NCI-H2081 (cell line): ENCODE results near the gene FMN1.
"Not testable (repeated sequence)": the region's sequence is repeated elsewhere in the genome, so short reads cannot be mapped to it uniquely, and the experiment has no call there.

ENCODE experiments used
- DNase-seq, 2 experiments: peaks; one replicate each; lab custom pipeline; 2025; lab: John Stamatoyannopoulos, UW

FMN1 gene

DNA sequence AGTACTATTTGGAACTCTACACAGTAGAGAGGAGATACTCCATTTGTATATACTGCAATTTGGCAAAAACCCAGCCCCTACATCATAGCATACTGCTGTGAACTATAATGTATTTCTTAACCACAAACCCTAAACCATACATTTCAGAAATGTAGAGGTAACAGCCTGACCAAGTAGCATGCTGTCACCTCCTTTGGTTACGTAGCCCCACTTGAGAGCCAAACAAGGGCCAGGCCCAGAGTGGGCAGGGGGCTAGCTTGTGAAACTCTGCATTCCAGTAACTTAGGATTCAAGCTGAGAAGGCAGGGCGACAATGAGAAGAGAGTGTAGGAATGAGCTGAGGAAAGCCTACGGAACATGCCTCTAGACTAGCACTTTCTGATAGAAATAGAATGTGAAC lies 340.9 kb downstream of the FMN1 start:
- DNase-seq = no peak

DNA sequence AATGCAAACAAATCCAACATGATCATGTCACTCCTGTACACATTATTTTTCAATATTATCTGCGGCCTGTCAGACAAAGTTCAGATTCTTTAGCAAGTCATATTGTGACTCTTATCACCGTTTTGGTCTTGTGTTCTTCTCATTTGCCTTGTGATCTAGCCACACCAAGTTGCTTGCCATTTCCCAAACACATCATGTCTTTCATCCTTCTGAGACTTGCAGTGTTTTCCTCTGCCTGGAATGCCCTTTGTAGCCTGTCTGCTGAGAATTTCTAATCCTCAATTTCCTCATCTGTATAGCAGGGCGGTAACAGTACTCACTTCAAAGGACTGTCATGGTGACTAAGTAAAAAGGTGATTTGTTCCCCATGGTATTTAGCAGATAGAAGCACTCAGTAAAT lies 341.7 kb downstream of the FMN1 start:
- no peak for DNase-seq

DNA sequence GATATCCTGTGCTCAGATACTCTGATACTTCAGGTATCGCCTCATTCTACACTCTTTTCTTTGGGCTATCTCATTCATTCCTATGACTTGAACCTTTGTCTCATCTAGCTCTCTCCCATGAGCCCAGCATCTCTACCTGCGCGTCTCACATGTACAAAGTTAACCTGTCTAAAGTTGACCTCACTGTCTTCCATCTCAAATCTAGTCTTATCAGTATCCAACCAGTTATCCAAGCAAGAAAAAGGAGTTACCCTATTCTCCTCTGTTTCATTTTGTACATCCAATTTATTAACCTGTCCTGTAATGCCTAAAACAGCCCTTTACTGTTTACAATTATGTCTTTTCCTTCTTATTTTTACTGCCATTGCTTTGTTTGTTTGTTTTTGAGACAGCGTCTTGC lies 342.5 kb downstream of the FMN1 start:
- DNase-seq = no peak

DNA sequence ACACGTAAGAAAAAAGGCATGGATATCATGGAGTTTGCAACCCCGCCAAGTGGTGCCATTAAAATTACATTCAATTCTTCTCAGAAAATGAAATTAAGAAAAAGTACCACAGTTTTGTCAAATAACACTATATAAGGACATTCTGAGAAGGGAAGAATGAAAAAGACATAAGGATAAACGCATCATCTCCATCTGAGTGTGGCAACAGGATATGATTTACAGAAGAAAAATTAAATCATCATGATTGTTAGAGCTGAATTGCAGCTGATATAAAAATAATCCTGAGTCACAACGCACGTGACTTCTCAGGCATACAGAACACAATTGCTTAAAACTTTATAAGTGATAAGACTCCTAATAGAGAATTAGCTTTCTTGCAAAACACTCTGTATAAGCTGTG lies 342.9 kb downstream of the FMN1 start:
- no peak for DNase-seq

DNA sequence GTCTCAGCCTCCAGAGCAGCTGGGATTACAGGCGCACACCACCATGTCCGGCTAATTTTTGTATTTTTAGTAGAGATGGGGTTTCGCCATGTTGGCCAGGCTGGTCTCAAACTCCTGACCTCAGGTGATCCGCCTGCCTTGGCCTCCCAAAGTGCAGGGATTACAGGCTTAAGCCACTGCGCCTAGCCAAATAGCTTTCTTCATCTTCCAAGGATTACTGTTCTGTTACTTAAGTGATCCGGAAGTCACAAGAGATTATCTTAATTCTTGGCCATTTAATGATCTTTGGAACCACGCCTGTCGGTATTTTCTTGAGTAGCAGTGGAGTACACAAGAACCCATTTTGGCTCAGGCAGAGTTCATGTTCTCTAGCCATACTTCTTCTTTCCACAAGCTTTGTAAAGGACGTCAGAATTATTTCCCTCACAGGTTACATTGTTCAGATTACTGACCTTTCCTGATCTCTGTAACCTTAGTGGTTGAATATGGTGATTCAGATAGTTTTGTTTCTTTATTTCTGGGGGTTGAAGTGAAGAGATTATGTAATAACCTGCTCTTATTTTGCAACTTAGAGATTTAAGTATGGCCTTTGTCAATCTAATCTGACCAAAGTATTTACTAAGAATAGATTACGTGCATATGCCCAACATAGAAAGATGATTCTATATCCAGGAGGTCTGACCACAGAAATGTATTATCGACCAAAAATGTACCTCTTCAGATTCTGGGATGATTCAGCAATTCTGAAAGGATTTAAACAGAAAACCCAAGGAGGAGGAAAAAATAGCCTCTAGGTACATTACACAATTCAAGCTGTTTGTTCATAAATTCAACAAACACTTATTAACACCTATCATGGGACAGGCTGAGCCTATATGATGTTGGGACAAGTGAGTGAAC lies 344.5 kb downstream of the FMN1 start:
- no peak for DNase-seq

DNA sequence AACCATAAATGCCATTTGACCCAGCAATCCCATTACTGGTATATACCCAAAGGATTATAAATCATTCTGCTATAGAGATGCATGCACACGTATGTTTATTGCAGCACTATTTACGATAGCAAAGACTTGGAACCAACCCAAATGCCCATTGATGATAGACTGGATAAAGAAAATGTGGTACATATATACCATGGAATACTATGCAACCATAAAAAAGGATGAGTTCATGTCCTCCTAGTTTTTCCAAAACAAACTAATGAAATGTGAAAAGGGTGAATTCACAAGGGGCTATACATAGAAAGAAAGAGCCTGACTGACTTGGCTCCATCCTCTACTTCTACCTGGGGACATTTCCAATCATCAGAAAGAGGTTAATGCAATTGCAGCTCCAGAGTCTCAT lies 347.8 kb downstream of the FMN1 start:
- not testable (repeated sequence) for DNase-seq

DNA sequence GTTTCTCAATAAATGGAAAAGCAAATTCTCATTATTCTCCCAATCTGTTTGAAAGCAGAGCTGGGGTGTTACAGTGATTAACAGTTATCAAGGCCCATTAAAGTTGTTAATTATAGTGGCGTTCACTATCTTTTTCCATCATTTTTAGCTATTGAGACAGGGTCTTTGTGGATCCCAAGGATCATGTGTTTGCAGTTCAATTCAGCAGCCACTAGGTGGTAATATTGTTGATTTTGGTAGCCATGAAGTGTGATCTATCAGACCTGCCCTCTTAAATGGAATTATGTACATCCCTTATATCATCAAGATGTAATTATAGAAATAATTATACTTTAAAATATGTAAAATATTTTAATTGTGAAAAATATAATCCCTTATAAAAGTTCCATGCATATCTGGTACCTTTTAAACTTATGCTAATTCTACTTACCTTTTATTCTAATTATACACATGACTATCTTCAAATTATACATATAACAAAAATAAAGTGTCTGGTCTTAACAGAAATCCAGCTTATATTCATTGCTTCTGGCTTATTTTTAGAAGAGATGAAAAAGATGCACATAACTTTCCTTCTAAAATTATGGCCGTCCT lies 350.3 kb downstream of the FMN1 start:
- peak; percentile 31 to 57 for DNase-seq

DNA sequence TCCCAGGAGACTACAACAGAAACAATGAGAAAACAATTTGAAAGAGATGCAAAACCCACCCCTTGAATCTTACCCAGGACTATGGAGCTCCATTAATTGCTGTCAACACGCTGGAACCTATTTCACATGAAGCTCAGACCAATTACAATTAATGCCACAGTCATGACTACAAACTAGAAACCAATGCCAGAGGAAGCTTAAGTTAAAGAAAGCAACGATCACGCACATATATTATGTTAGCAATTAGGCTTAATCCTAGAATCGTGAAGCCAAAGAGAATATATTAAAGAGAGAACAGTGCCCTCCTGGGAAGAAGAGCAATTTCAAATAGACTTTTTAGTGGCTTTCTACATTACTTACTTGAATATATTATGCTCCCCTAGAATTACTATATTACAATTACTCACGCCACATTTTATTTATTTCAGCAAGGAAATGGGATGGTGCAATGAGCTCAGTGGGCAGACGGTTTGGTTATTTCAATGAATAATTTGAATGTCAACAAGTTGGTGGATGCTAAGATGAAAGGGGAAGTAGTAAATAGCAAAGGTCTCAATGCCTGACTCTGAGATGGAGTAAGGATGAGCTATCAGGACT lies 351.2 kb downstream of the FMN1 start:
- DNase-seq = peak; percentile 38 to 84

DNA sequence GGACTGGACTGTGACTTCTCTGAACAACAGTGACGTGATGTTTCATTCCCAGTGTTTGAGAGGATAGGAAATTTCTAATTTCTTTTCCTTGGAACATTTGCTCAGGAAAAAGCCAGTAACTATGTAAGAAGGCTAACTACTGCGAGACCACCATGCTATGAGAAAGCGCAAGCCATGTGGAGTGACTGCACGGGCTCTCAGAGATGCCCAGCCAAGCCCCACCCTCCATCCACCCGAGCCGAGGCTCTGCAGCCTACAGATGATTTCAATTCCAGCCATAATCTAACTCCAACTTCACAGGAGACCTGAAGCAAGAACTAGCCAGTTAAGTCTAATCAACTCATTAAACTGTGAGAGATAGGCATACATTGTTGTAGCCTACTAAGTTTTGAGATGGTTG lies 352.4 kb downstream of the FMN1 start:
- no peak for DNase-seq

DNA sequence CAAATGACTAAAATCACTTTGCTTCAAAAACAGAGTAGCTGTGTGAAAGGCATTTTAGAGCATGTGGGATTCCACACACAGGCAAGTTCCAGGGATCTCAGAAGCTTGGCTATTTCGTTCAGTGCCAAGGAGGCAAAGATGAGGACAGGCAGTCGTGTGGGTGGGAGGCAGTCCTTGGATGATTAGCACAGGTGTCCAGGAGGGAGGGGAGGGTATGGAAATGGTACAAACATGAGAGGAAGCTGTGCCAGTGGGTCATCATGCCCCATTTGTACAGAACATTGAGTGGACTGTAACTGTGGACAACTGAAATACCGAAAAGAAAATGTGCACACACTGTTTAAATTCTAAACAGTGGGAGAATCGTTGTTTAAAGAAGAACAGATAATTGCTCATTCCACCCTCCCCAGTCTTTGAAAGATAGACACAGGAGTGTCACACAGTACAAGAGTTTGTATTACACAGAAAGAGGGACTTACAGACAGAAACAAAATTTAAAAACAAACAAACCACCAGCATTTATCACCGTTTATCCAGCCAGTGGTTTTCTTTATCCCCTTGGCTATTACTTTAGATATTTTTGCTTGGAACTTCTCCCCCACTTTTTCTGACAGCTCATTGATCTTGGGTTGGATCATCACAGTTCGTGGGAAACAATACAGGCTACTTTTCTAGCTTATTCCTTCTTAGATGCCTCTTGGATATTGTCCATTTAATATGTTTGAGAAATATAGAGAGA lies 353.8 kb downstream of the FMN1 start:
- no peak for DNase-seq

DNA sequence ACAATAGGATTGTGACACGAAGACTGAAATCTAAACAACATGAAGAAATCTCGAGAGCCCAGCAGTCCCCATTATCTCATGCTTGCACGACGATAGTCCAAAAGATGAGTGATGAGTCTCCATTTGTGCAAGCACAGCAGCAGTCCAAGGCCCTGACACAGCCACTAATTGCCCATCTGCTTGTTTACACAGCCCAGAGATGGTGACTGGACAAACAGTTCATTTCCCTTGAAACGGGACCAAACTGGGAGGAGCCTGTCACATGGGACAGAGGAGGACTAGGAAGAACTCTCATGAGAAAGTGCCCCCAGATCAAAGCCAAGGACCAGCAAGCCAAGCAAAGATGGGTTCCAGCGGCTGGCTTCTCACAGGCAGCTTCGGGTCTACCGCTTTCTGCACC lies 355.7 kb downstream of the FMN1 start:
- peak; percentile 62 to 86 for DNase-seq

DNA sequence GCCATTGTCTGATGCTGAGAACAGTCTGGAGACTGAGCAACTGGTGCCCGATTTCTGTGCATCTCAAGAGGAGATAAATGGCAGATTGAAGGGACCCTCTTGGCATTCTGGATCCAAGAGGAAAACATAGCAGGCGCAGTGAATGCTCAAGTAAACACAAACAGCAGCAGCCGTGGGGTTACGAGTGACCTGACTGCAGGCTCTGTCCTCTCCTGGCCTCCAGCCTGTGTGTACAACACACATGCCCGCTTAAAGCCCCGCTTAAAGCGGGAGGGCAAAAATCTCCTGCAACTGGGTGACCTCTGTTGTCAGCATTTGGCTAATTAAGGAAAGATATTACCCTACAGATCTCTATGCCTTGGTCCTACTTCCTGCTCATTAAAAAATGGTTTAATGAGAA lies 356.2 kb downstream of the FMN1 start:
- peak in 1 of 2 experiments; percentile 47 for DNase-seq

DNA sequence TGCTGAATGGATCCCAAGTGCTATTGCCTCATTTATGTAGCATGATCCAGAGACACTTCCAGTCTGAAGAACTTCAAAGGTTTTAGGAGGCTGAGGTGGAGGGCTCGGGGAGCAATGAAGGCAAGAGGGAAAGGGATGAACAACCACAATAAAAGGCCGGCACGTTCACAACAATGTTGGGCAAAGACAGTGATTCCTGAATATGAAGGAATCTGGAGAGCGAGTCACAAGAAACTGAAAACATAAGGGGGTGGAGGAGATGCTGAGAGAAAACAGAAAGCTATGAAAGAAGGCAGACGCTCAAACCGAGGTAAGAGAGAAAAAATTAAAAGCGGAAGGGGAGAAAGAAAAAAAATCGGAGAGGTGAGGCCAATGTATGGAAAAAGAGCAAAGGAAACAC lies 356.6 kb downstream of the FMN1 start:
- DNase-seq = no peak

DNA sequence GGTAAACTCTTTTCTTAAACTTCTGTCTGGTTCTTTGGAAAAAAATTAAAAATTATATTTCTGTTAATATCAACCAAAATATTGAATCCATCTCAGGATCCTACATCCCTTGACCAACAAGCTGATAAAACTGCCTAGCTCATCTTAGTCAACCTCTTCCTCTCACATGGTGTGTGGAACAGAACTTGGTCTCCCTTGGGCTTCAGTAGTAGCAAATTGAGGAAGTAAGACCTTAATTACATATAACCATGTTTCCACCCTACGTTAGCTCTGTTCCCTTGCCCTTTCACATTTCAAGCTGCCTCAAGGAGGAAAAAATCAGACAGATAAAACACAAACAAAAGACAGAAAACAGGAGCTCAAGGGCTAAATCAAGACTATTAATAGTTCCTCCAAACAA lies 360.4 kb downstream of the FMN1 start:
- DNase-seq = no peak

DNA sequence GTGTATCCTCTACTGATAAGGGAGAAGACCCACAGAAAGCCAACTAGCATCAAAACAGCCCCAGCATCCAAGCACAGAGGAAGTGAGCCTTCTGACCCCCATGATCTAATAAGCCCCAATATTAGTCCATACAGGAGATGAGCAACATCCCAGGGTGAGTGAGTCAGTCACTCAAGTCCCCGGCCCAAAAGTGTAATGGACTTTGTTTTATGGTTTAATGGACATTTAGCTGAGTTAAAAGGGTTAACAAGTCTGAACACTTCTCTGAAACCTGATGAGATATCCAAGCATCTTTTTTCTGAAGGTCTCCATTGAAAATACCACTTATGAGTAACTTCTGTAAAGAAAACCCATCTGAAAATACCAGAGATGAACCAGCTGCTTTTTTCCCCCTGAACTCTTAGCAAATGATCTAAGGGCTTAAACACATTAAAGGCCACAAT lies 361.1 kb downstream of the FMN1 start:
- no peak for DNase-seq

DNA sequence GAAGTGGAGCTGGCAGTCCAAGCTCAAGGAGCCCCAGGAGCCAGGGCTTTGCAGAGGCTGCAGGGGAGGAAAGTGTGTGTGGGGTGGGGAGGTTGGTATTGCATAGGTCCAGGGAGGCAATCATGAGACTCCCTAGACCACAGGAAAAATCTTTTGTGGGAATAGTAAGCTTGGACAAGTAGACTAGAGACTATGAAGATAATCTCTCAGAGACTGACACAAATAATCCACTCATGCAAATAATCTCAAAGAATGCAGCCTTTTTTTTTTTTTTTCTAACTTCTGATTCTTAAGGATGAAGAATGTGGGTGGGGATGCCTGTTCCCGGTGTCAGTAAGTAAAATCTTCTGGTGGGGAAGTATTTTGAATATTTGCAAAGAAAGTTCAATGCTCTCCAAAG lies 363.0 kb downstream of the FMN1 start:
- no peak for DNase-seq

DNA sequence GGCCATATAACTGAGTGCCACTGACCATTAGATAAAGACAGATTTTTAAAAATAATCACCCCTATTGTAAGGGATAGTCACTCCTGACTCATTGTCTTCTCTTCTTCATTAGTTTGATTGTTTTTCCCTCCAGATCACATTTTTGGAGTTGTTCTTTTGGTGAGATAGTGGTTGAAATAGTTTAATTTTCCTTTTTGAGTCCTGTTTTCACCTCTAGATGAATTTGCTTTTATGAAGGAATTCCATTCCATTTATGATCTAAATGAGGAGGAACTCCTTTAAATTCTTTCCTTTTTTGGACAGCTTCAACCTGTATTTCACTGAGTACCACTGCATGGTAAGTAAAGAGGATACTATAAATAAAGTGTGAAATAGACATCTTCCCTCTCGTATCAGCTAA lies 364.3 kb downstream of the FMN1 start:
- no peak for DNase-seq

DNA sequence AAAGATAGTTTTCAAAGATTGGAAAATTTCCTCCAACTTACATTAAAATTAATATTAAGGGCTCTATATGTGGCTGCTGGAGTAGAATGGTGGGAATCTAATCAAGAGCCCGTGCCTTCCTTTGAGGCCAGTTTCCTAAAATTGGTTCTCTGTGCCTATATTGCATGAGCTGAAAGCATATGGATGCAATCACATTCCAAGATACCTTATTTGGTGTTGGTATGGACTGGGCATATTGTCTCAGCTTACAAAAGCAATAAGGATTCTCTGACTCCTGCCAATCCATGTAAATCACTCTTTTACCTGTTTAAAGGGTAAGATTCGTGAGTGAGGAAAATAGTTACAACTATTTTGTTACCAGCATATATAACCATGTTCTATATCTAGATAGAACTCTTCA lies 365.1 kb downstream of the FMN1 start:
- no peak for DNase-seq

DNA sequence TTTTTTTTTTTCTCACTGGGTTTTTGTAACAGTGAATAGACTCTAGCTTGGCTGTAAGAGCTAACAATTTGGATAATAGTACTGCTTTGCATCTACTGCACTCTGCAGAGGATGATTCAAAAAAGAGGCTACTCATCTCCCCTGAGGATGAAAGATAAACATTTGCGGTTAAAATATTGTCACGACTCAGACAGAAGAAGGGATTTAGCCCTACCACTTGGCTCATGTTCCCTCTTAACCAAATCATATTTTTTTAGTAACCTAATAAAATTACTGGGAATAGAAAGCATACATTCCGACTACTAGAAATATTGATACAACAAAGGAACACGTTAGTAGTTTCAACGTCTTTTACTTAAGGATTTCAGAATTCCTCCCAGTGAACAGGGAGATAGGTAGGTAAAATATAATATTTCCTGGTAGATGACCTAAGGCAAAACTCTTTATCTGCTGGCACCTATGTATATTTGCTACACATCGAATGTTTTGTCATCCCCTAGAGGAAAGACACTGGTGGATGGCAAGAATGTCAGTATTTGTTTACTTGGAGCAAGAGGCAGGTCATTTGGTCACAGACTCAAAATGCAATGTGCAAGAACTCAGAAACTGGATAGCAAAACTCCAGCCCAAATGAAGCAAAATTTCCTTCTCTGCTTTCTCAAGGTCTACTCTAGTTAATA lies 365.9 kb downstream of the FMN1 start:
- no peak for DNase-seq

DNA sequence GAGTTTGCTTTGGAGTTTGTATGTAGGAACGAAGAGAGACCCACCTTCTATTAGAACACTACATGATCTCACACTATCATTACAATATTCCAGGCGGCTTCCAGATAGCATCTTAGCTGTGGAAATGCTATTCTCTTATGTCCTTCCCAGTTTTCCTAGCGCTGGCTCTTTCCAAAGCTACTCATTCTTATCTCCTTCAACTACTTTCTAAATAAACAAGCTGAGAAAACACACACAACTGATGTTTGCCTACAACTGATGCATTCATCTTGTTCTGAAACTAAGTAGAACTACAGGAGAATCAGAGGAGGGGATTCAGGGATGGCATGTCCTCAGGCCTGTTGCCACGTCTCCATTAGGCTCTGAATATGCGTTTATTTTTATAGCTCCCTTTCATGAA lies 367.8 kb downstream of the FMN1 start:
- DNase-seq = no peak

DNA sequence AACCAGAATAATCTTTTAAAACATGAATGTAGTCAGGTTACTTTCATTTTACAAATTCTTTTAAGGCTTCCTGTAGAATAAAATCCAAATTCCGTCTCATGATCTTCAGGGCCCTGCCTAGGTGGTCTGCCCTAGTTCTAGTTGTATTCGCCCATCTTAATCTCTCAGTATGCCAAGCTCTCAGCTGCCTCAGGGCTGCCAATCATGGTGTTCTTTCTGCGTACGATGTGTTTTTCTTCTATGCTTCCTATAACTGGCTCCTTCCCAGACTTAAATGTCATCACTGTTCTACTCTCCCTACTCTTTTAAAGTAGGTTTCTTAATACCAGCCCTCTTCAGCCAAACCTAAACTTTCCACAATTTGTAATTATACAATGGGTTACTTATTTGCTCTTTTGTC lies 369.3 kb downstream of the FMN1 start:
- no peak for DNase-seq

DNA sequence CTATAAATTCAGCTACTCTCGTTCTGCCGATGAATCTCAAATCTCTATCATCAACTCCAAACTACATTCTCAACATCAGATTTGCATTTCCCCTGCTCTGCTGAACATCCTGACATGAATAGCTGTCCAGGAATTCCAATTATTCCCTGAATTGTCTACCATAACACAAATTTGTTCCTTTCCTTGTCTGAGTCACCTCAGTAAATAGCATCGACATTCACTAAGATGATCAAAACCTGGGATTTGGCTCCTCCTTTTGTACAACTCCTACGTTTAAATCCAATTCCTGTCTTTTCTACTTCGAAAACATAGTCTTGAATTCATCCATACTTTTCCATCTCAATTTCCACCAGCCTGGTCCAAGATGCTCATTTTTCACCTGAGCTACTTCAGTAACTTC lies 369.7 kb downstream of the FMN1 start:
- no peak for DNase-seq
